HepG2 (cell line): ENCODE measurements around the gene TRIM9. TPM values are rescaled to one million over a fixed set of nuclear protein-coding genes. Genes with fewer than 3 reads are reported as not detected.

Source experiments
- ATAC-seq: fragments of 200-7000 bp; cut with Tn5 transposase; 3 replicates; pipeline ENCODE4 v1.9.1; 2020; ENCODE audit warnings: mild to moderate bottlenecking, moderate library complexity
- BruUV-seq: library from RNA; stranded (reverse); fragments of 400-500 nt; replicated peaks from 2 replicates; lab custom pipeline; 2021; lab: Mats Ljungman, UMichigan
- CTCF ChIA-PET: fragments of 300-600 bp; formaldehyde crosslinking; extraction: SDS; loops from one replicate; lab custom pipeline; 2021; ENCODE audit warnings: low total read pairs, inconsistent platforms, low intra/inter-chr PET ratio; lab: Yijun Ruan, JAX
- POLR2A ChIA-PET: fragments of 350-600 bp; sonication (Branson Sonifier 250); formaldehyde crosslinking; loops from one replicate; lab custom pipeline; 2020; ENCODE audit warnings: antibody characterized with exemption, inconsistent platforms; lab: Yijun Ruan, JAX
- DNase-seq: peaks from one replicate; pipeline ENCODE4 v3.0.0-alpha.2; 2015; ENCODE audit warnings: low spot score
- FAIRE-seq: peaks from 3 replicates; lab custom pipeline; 2011; peaks lifted over from hg19 to GRCh38; lab: Jason Lieb, UNC
- H2AFZ ChIP-seq: one replicate; pipeline ENCODE4 v1.6.1; 2011; ENCODE audit warnings: low read length, inconsistent platforms
- H3K27ac ChIP-seq: fragments of 300-600 bp; 3 replicates; pipeline ENCODE4 v1.8.0; 2011; ENCODE audit warnings: mixed run types, mild to moderate bottlenecking, mixed read lengths, low read length, inconsistent platforms; ENCODE audit not compliant: insufficient read depth; ENCODE audit errors: extremely low read length
- H3K27me3 ChIP-seq, 2 experiments: fragments of 200-600 bp in 1 of 2; 2 replicates in 1 of 2; 3 replicates in 1 of 2; pipeline versions ENCODE4 v1.6.0 to v1.8.0; 2011; ENCODE audit warnings: low read length in 2 of 2, mild to moderate bottlenecking in 2 of 2, moderate library complexity in 2 of 2, inconsistent platforms in 1 of 2; ENCODE audit not compliant: insufficient read depth in 2 of 2, control insufficient read depth in 1 of 2
- H3K36me3 ChIP-seq, 2 experiments: fragments of 200-600 bp in 1 of 2; replicated peaks in 1 of 2; 2 replicates in 1 of 2; 3 replicates in 1 of 2; pipeline versions ENCODE4 v1.5.1 to v1.8.0; 2011; ENCODE audit warnings: low read length in 2 of 2, inconsistent platforms in 1 of 2; ENCODE audit not compliant: insufficient read depth in 2 of 2, control insufficient read depth in 1 of 2
- H3K4me1 ChIP-seq: 2 replicates; pipeline ENCODE4 v1.5.1; 2012; ENCODE audit warnings: low read length, inconsistent platforms; ENCODE audit not compliant: insufficient read depth
- H3K4me2 ChIP-seq: 2 replicates; pipeline ENCODE4 v1.6.0; 2011; ENCODE audit warnings: low read depth, low read length, inconsistent platforms
- H3K4me3 ChIP-seq, 3 experiments: fragments of 200-600 bp in 1 of 3; sonication (generic), shearing (Covaris generic) in 1 of 3; replicated peaks in 1 of 3; 2 replicates each; pipeline ENCODE4 v1.5.1; 2011 to 2016; ENCODE audit warnings: low read length in 3 of 3, inconsistent platforms in 2 of 3, low read depth in 2 of 3, mild to moderate bottlenecking in 2 of 3, control low read depth in 1 of 3, mixed read lengths in 1 of 3; ENCODE audit not compliant: insufficient read depth in 1 of 3
- H3K79me2 ChIP-seq: one replicate; pipeline ENCODE4 v1.6.1; 2011; ENCODE audit warnings: low read length, inconsistent platforms; ENCODE audit not compliant: insufficient read depth
- H3K9ac ChIP-seq: 2 replicates; pipeline ENCODE4 v1.6.0; 2011; ENCODE audit warnings: mild to moderate bottlenecking, low read depth, low read length, inconsistent platforms; ENCODE audit not compliant: insufficient read depth
- H3K9me3 ChIP-seq: 2 replicates; pipeline ENCODE4 v1.5.1; 2012; ENCODE audit warnings: mild to moderate bottlenecking, low read length
- H4K20me1 ChIP-seq: 2 replicates; pipeline ENCODE4 v1.6.0; 2011; ENCODE audit warnings: inconsistent platforms, mild to moderate bottlenecking, low read length, moderate library complexity; ENCODE audit not compliant: insufficient read depth
- AGO1 ChIP-seq: fragments of 200-400 bp; formaldehyde crosslinking; IDR thresholded peaks from 2 replicates; pipeline ENCODE4 v1.6.1; 2017; ENCODE audit warnings: mild to moderate bottlenecking, low read depth, low read length, moderate library complexity; ENCODE audit not compliant: poor library complexity, severe bottlenecking
- DPF2 ChIP-seq: sonication (generic); formaldehyde crosslinking; IDR thresholded peaks from 2 replicates; pipeline ENCODE4 v1.4.0; 2020; ENCODE audit warnings: mild to moderate bottlenecking, low read depth, missing genetic modification reagents, borderline replicate concordance
- HNF4G ChIP-seq, 2 experiments: sonication (generic) in 1 of 2; formaldehyde crosslinking in 1 of 2; IDR thresholded peaks; 2 replicates each; pipeline versions ENCODE4 v1.4.0 to v1.6.1; 2011 to 2020; ENCODE audit warnings: borderline replicate concordance in 2 of 2, low read depth in 2 of 2, mild to moderate bottlenecking in 2 of 2, low read length in 1 of 2, missing genetic modification reagents in 1 of 2, moderate library complexity in 1 of 2
- KLF11 ChIP-seq: IDR thresholded peaks from 2 replicates; pipeline ENCODE4 v1.6.1; 2016; ENCODE audit warnings: missing compliant biosample characterization
- KLF9 ChIP-seq: IDR thresholded peaks from 2 replicates; pipeline ENCODE4 v1.6.1; 2016; ENCODE audit warnings: low read depth
- MAX ChIP-seq: IDR thresholded peaks from 2 replicates; pipeline ENCODE4 v1.6.1; 2012; ENCODE audit warnings: inconsistent platforms
- MXD1 ChIP-seq: sonication (generic); formaldehyde crosslinking; IDR thresholded peaks from 2 replicates; pipeline ENCODE4 v1.4.0; 2020; ENCODE audit warnings: mild to moderate bottlenecking, missing genetic modification reagents
- SAFB2 ChIP-seq: sonication (generic); formaldehyde crosslinking; IDR thresholded peaks from 2 replicates; pipeline ENCODE4 v1.5.1; 2020; ENCODE audit warnings: missing genetic modification reagents, low read depth, mild to moderate bottlenecking, borderline replicate concordance
- SALL1 ChIP-seq: sonication (generic); formaldehyde crosslinking; IDR thresholded peaks from 2 replicates; pipeline ENCODE4 v1.8.0; 2022; ENCODE audit warnings: mild to moderate bottlenecking, missing genetic modification reagents
- TEF ChIP-seq: sonication (generic); formaldehyde crosslinking; IDR thresholded peaks from 2 replicates; pipeline ENCODE4 v1.5.0; 2020; ENCODE audit warnings: missing genetic modification reagents
- TP53 ChIP-seq: sonication (generic); formaldehyde crosslinking; conservative IDR thresholded peaks from 2 replicates; pipeline ENCODE4 v1.4.0; 2020; ENCODE audit warnings: missing genetic modification reagents
- WIZ ChIP-seq: sonication (generic); formaldehyde crosslinking; IDR thresholded peaks from 2 replicates; pipeline ENCODE4 v1.5.1; 2020; ENCODE audit warnings: mild to moderate bottlenecking, missing genetic modification reagents
- ZBTB43 ChIP-seq: sonication (generic); formaldehyde crosslinking; conservative IDR thresholded peaks from 2 replicates; pipeline ENCODE4 v1.4.0; 2020; ENCODE audit warnings: missing genetic modification reagents
- ZNF34 ChIP-seq: sonication (generic); formaldehyde crosslinking; IDR thresholded peaks from 2 replicates; pipeline ENCODE4 v1.4.0; 2020; ENCODE audit warnings: mild to moderate bottlenecking, missing genetic modification reagents, borderline replicate concordance
- ZNF546 ChIP-seq: sonication (generic); formaldehyde crosslinking; conservative IDR thresholded peaks from 2 replicates; pipeline ENCODE4 v1.8.1; 2023; ENCODE audit warnings: mild to moderate bottlenecking, missing genetic modification reagents
- ZNF710 ChIP-seq: sonication (generic); formaldehyde crosslinking; IDR thresholded peaks from 2 replicates; pipeline ENCODE4 v1.5.0; 2020; ENCODE audit warnings: mild to moderate bottlenecking, missing genetic modification reagents, borderline replicate concordance
- ZNF737 ChIP-seq: sonication (generic); formaldehyde crosslinking; IDR thresholded peaks from 2 replicates; pipeline ENCODE4 v1.5.0; 2020; ENCODE audit warnings: missing genetic modification reagents, mild to moderate bottlenecking, borderline replicate concordance
- WGBS: methylation state at CpG from one replicate; pipeline ENCODE4 v1.1.6; 2017; ENCODE audit warnings: low lambda C conversion rate; 5-methylcytosine and 5-hydroxymethylcytosine counted together
- in situ Hi-C: cut with HindIII; loops from 2 replicates; pipeline ENCODE4 v1.10.0; 2017; ENCODE audit warnings: low pct_unique_long_range_greater_than_20kb; ENCODE audit not compliant: extremely low pct_ligation_motif_present
- intact Hi-C: fragments of 100-400 bp; cut with micrococcal nuclease; formaldehyde crosslinking; loops from one replicate; pipeline ENCODE4 v1.10.0; 2022; ENCODE audit not compliant: unreplicated experiment
- polyA plus RNA-seq, 8 experiments: library from polyadenylated mRNA; depleted of rRNA in 3 of 8; stranded (reverse) in 7 of 8; unstranded in 1 of 8; fragments of >200 nt; fragmentation: Illumina TruSeq in 4 of 8; extraction: Trizol in 4 of 8; gene quantifications; 2 replicates each; pipeline versions ENCODE4 v1.2.1 to v1.2.3, GENCODE V29; 2011 to 2016; ENCODE audit warnings: low read depth in 4 of 8, missing spikeins in 1 of 8, mixed read lengths in 1 of 8; ENCODE audit not compliant: insufficient read depth in 1 of 8
- total RNA-seq, 5 experiments: library from RNA; depleted of rRNA; stranded (reverse); fragments of >200 nt; fragmentation: Illumina TruSeq; extraction: Trizol; gene quantifications; 2 replicates each; pipeline ENCODE4 v1.2.3, GENCODE V29; 2016; ENCODE audit warnings: low read depth in 1 of 5

Gene TRIM9
- total and polyA plus RNA-seq, 2 of the 13 experiments (the other 11 are each of a cell fraction or from before 2014, with no cell fraction given): 0.04 to 0.07 TPM

GRCh38 chr14:50932156-50932555 is 162.7 kb downstream of the TRIM9 start (continued):
- TF ChIP-seq TEF (no peak), KLF9 (CRISPR knock-in tag) (no peak), WIZ (CRISPR knock-in tag) (no peak), TP53 (no peak), ZNF546 (CRISPR knock-in tag) (no peak), ZNF737 (no peak), DPF2 (no peak), HNF4G (IDR thresholded peaks at IDR 0.05; ENCODE audit: borderline replicate concordance, low read depth, low read length) (no peak), HNF4G (CRISPR knock-in tag; IDR thresholded peaks at IDR 0.05; ENCODE audit: borderline replicate concordance, low read depth) (no peak), ZNF710 (no peak)

- intact Hi-C loops (no loop called here), in situ Hi-C loops (no loop called here)
- BruUV-seq: no TSS peak
- H3K4me1 ChIP-seq: peaks cover 28% of the 10 kb centered on the region
- peaks cover 20 to 58% of the 10 kb centered on the region in 2 experiments for H3K36me3 ChIP-seq
- ChIA-PET POLR2A (no interaction called here), CTCF (no interaction called here)
- 100% methylated on average over 3 of the region's 3 CpGs for WGBS
- H3K79me2 ChIP-seq: no peaks in the 10 kb centered on the region
- no peak overlapping the region for H3K27ac ChIP-seq
- no peaks in the 10 kb centered on the region for H3K9me3 ChIP-seq
- FAIRE-seq (no peak), ATAC-seq (no peak), DNase-seq (no peak)
- no peak overlapping the region for H3K4me2 ChIP-seq
- H3K9ac ChIP-seq: no peak overlapping the region
- no peaks in the 10 kb centered on the region for H3K27me3 ChIP-seq
- no peak overlapping the region for H2AFZ ChIP-seq
- H3K4me3 ChIP-seq: no peak overlapping the region
- H4K20me1 ChIP-seq: peaks cover 7% of the 10 kb centered on the region; the same call in 1 of the 2 replicates
- TF ChIP-seq KLF11 (CRISPR knock-in tag) (no peak), ZNF34 (CRISPR knock-in tag) (no peak), ZBTB43 (CRISPR knock-in tag) (no peak), MXD1 (CRISPR knock-in tag) (no peak), SALL1 (no peak), MAX (no peak), AGO1 (no peak), SAFB2 (CRISPR knock-in tag) (no peak)
Measured at GRCh38 chr14:50931559-50931958, 163.3 kb downstream of the TRIM9 start.
